Liver (tissue), 9 donors: ENCODE results near the gene SORL1. TPM values are rescaled to one million over a fixed set of nuclear protein-coding genes. Genes with fewer than 3 reads are reported as not detected.

Source experiments
- DNase-seq: peaks from one replicate; pipeline ENCODE4 v3.0.0-alpha.2; 2017; ENCODE audit warnings: low spot score
- H3K27ac ChIP-seq, 2 donors: one replicate each; pipeline ENCODE4 v1.7.0; 2013; ENCODE audit warnings: inconsistent platforms in 2 of 2, low read length in 2 of 2, control low read depth in 1 of 2, low read depth in 1 of 2, mild to moderate bottlenecking in 1 of 2
- H3K27me3 ChIP-seq, 4 donors: one replicate each; pipeline versions ENCODE4 v1.6.1 to v1.7.0; 2013; ENCODE audit warnings: low read length in 3 of 4, inconsistent platforms in 1 of 4, mild to moderate bottlenecking in 1 of 4, moderate library complexity in 1 of 4; ENCODE audit not compliant: control insufficient read depth in 4 of 4, insufficient read depth in 4 of 4
- H3K36me3 ChIP-seq, 4 donors: one replicate each; pipeline versions ENCODE4 v1.6.1 to v1.7.0; 2013; ENCODE audit warnings: low read length in 3 of 4, mild to moderate bottlenecking in 3 of 4, low read depth in 1 of 4, moderate library complexity in 1 of 4; ENCODE audit not compliant: control insufficient read depth in 4 of 4, insufficient read depth in 3 of 4
- H3K4me1 ChIP-seq, 4 donors: one replicate each; pipeline versions ENCODE4 v1.6.1 to v1.7.0; 2013; ENCODE audit warnings: low read length in 3 of 4, mild to moderate bottlenecking in 3 of 4, moderate library complexity in 1 of 4; ENCODE audit not compliant: control insufficient read depth in 4 of 4, insufficient read depth in 4 of 4
- H3K4me3 ChIP-seq, 3 donors: one replicate each; pipeline versions ENCODE4 v1.6.1 to v1.7.0; 2013; ENCODE audit warnings: low read length in 3 of 3, control low read depth in 1 of 3, low read depth in 1 of 3, mild to moderate bottlenecking in 1 of 3
- H3K9ac ChIP-seq, 2 donors: one replicate each; pipeline ENCODE4 v1.7.0; 2013; ENCODE audit warnings: low read length in 2 of 2, mild to moderate bottlenecking in 2 of 2, moderate library complexity in 2 of 2, control low read depth in 1 of 2, low read depth in 1 of 2
- H3K9me3 ChIP-seq, 4 donors: one replicate each; pipeline versions ENCODE4 v1.6.1 to v1.7.0; 2013; ENCODE audit warnings: low read length in 3 of 4; ENCODE audit not compliant: control insufficient read depth in 4 of 4
- EGR1 ChIP-seq, 2 donors: IDR thresholded peaks; 2 replicates each; pipeline ENCODE4 v1.6.1; 2016 to 2018; ENCODE audit warnings: antibody characterized with exemption in 2 of 2, low read depth in 2 of 2
- FOXA1 ChIP-seq: IDR thresholded peaks from 2 replicates; pipeline ENCODE4 v1.6.1; 2016; ENCODE audit warnings: antibody characterized with exemption
- FOXA2 ChIP-seq: IDR thresholded peaks from 2 replicates; pipeline ENCODE4 v1.6.1; 2016; ENCODE audit warnings: antibody characterized with exemption
- GABPA ChIP-seq, 2 donors: IDR thresholded peaks in 1 of 2; conservative IDR thresholded peaks in 1 of 2; 2 replicates each; pipeline ENCODE4 v1.6.1; 2016; ENCODE audit warnings: antibody characterized with exemption in 2 of 2, mild to moderate bottlenecking in 1 of 2, moderate library complexity in 1 of 2
- HNF4A ChIP-seq, 2 donors: conservative IDR thresholded peaks; 2 replicates each; pipeline ENCODE4 v1.6.1; 2016; ENCODE audit warnings: antibody characterized with exemption in 2 of 2, mild to moderate bottlenecking in 2 of 2
- HNF4G ChIP-seq: IDR thresholded peaks from 2 replicates; pipeline ENCODE4 v1.6.1; 2016; ENCODE audit warnings: antibody characterized with exemption
- JUND ChIP-seq, 2 donors: IDR thresholded peaks; 2 replicates each; pipeline ENCODE4 v1.6.1; 2016; ENCODE audit warnings: antibody characterized with exemption in 2 of 2
- NR2F2 ChIP-seq: IDR thresholded peaks from 2 replicates; pipeline ENCODE4 v1.6.1; 2016; ENCODE audit warnings: antibody characterized with exemption
- RAD21 ChIP-seq, 2 donors: IDR thresholded peaks; 2 replicates each; pipeline ENCODE4 v1.6.1; 2016; ENCODE audit warnings: antibody characterized with exemption in 2 of 2, mild to moderate bottlenecking in 2 of 2
- RXRA ChIP-seq, 2 donors: IDR thresholded peaks; 2 replicates each; pipeline ENCODE4 v1.6.1; 2017 to 2018; ENCODE audit warnings: antibody characterized with exemption in 2 of 2, mild to moderate bottlenecking in 1 of 2
- SP1 ChIP-seq: IDR thresholded peaks from 2 replicates; pipeline ENCODE4 v1.6.1; 2018; ENCODE audit warnings: antibody characterized with exemption, mild to moderate bottlenecking
- TAF1 ChIP-seq: conservative IDR thresholded peaks from 2 replicates; pipeline ENCODE4 v1.6.1; 2016; ENCODE audit warnings: antibody characterized with exemption, mild to moderate bottlenecking
- YY1 ChIP-seq: IDR thresholded peaks from 2 replicates; pipeline ENCODE4 v1.6.1; 2016; ENCODE audit warnings: antibody characterized with exemption, mild to moderate bottlenecking
- WGBS: extraction: QIAGEN DNeasy Blood & Tissue Kit; methylation state at CpG from one replicate; pipeline ENCODE4 v1.1.7; 2013; 5-methylcytosine and 5-hydroxymethylcytosine counted together
- polyA plus RNA-seq, 2 donors: library from polyadenylated mRNA; stranded (reverse) in 1 of 2; unstranded in 1 of 2; fragments of 200-250 nt in 1 of 2; fragments of >200 nt in 1 of 2; fragmentation: Nextera tagmentation in 1 of 2; extraction: Ambion mirVana in 1 of 2; gene quantifications; one replicate each; pipeline versions ENCODE4 v1.2.1 to v1.2.3, GENCODE V29; 2013 to 2015
- total RNA-seq, 2 donors: library from RNA; depleted of rRNA; stranded (reverse); fragments of >200 nt; gene quantifications; one replicate each; pipeline ENCODE4 v1.2.3, GENCODE V29; 2014
- TF ChIP-seq, protein P1 (sequence below): IDR thresholded peaks from 2 replicates; pipeline ENCODE4 v1.6.1; 2016; ENCODE audit warnings: antibody characterized with exemption, mild to moderate bottlenecking
- TF ChIP-seq, protein P2 (sequence below): IDR thresholded peaks from 2 replicates; pipeline ENCODE4 v1.6.1; 2016; ENCODE audit warnings: antibody characterized with exemption
- TF ChIP-seq, protein P3 (sequence below): IDR thresholded peaks from 2 replicates; pipeline ENCODE4 v1.6.1; 2016; ENCODE audit warnings: antibody characterized with exemption
- TF ChIP-seq, protein P4 (sequence below): fragments of 150-350 bp; IDR thresholded peaks from 2 replicates; pipeline ENCODE4 v1.5.1; 2017; ENCODE audit warnings: improper control_type of control experiment, low read depth, low read length; ENCODE audit not compliant: missing input control
- TF ChIP-seq, protein P5 (sequence below): IDR thresholded peaks from 2 replicates; pipeline ENCODE4 v1.6.1; 2016; ENCODE audit warnings: antibody characterized with exemption
- donor health status: healthy.
- donor health status: healthy.
- donor health status: healthy.
- donor health status: healthy.
- donor health status: healthy.

Gene SORL1
- total and polyA plus RNA-seq, 4 donors: 14.6 to 124 (median 25.4) TPM

DNA sequence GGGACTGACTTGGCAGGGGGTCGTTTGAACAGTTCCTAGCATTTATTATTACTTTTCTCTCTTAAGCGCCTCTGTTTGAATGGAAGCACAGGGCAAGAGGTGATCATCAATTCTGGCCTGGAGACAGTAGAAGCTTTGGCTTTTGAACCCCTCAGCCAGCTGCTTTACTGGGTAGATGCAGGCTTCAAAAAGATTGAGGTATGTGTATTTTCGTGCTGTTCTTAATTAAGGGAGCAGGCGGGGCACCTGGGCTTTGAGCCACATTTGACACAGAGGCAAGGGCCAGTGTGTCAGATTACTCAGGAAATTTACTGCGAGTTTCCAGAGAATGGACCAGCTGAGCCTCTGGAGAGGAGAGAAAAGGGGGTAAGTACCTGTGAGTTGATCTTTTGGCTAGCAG, 103.0 kb downstream of the SORL1 start:
- DNase-seq: no peak
- Histone ChIP-seq H3K4me1 (peaks cover 0 to 43% (median 10%) of the 10 kb centered on the region in 4 donors), H3K27ac (peak overlapping the region; percentile 88 to 92), H3K9ac (no peak overlapping the region), H3K9me3 (no peaks in the 10 kb centered on the region), H3K27me3 (no peaks in the 10 kb centered on the region), H3K4me3 (no peak overlapping the region), H3K36me3 (peaks cover 4 to 50% (median 20%) of the 10 kb centered on the region in 4 donors)
- WGBS: 62% methylated on average over 5 of the region's 5 CpGs
- TF ChIP-seq, protein P1, sequence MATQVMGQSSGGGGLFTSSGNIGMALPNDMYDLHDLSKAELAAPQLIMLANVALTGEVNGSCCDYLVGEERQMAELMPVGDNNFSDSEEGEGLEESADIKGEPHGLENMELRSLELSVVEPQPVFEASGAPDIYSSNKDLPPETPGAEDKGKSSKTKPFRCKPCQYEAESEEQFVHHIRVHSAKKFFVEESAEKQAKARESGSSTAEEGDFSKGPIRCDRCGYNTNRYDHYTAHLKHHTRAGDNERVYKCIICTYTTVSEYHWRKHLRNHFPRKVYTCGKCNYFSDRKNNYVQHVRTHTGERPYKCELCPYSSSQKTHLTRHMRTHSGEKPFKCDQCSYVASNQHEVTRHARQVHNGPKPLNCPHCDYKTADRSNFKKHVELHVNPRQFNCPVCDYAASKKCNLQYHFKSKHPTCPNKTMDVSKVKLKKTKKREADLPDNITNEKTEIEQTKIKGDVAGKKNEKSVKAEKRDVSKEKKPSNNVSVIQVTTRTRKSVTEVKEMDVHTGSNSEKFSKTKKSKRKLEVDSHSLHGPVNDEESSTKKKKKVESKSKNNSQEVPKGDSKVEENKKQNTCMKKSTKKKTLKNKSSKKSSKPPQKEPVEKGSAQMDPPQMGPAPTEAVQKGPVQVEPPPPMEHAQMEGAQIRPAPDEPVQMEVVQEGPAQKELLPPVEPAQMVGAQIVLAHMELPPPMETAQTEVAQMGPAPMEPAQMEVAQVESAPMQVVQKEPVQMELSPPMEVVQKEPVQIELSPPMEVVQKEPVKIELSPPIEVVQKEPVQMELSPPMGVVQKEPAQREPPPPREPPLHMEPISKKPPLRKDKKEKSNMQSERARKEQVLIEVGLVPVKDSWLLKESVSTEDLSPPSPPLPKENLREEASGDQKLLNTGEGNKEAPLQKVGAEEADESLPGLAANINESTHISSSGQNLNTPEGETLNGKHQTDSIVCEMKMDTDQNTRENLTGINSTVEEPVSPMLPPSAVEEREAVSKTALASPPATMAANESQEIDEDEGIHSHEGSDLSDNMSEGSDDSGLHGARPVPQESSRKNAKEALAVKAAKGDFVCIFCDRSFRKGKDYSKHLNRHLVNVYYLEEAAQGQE: no peak
- no peak for TF ChIP-seq JUND (IDR thresholded peaks at IDR 0.05)
- TF ChIP-seq EGR1 (IDR thresholded peaks at IDR 0.05; ENCODE audit: low read depth in 2 of 2): no peak
- no peak for TF ChIP-seq TAF1
- TF ChIP-seq, protein P2, sequence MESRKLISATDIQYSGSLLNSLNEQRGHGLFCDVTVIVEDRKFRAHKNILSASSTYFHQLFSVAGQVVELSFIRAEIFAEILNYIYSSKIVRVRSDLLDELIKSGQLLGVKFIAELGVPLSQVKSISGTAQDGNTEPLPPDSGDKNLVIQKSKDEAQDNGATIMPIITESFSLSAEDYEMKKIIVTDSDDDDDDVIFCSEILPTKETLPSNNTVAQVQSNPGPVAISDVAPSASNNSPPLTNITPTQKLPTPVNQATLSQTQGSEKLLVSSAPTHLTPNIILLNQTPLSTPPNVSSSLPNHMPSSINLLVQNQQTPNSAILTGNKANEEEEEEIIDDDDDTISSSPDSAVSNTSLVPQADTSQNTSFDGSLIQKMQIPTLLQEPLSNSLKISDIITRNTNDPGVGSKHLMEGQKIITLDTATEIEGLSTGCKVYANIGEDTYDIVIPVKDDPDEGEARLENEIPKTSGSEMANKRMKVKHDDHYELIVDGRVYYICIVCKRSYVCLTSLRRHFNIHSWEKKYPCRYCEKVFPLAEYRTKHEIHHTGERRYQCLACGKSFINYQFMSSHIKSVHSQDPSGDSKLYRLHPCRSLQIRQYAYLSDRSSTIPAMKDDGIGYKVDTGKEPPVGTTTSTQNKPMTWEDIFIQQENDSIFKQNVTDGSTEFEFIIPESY: no peak
- no peak for TF ChIP-seq GABPA (IDR thresholded peaks at IDR 0.05 in 1 of 2, conservative IDR thresholded peaks at IDR 0.05 in 1 of 2)
- no peak for TF ChIP-seq RXRA (IDR thresholded peaks at IDR 0.05)
- TF ChIP-seq, protein P3, sequence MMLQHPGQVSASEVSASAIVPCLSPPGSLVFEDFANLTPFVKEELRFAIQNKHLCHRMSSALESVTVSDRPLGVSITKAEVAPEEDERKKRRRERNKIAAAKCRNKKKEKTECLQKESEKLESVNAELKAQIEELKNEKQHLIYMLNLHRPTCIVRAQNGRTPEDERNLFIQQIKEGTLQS: no peak
- TF ChIP-seq, protein P4, sequence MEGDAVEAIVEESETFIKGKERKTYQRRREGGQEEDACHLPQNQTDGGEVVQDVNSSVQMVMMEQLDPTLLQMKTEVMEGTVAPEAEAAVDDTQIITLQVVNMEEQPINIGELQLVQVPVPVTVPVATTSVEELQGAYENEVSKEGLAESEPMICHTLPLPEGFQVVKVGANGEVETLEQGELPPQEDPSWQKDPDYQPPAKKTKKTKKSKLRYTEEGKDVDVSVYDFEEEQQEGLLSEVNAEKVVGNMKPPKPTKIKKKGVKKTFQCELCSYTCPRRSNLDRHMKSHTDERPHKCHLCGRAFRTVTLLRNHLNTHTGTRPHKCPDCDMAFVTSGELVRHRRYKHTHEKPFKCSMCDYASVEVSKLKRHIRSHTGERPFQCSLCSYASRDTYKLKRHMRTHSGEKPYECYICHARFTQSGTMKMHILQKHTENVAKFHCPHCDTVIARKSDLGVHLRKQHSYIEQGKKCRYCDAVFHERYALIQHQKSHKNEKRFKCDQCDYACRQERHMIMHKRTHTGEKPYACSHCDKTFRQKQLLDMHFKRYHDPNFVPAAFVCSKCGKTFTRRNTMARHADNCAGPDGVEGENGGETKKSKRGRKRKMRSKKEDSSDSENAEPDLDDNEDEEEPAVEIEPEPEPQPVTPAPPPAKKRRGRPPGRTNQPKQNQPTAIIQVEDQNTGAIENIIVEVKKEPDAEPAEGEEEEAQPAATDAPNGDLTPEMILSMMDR: no peak
- TF ChIP-seq HNF4G: no peak
- no peak for TF ChIP-seq YY1
- TF ChIP-seq SP1: no peak
- TF ChIP-seq HNF4A (conservative IDR thresholded peaks at IDR 0.05): no peak
- TF ChIP-seq FOXA2: no peak
- no peak for TF ChIP-seq NR2F2
- no peak for TF ChIP-seq FOXA1
- TF ChIP-seq, protein P5, sequence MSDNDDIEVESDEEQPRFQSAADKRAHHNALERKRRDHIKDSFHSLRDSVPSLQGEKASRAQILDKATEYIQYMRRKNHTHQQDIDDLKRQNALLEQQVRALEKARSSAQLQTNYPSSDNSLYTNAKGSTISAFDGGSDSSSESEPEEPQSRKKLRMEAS: no peak
- TF ChIP-seq RAD21 (IDR thresholded peaks at IDR 0.05): no peak
